Testis (tissue), 2 donors: ENCODE results near the gene RANBP9.

Experiments
- CTCF ChIP-seq, 3 experiments: fragments of 450-650 bp in 2 of 3; fragments of 200-600 bp in 1 of 3; sonication (generic) in 1 of 3; IDR thresholded peaks; one replicate each; pipeline ENCODE4 v1.5.1; 2016 to 2019; ENCODE audit warnings: antibody characterized with exemption in 3 of 3, mild to moderate bottlenecking in 2 of 3, moderate library complexity in 1 of 3
- POLR2A ChIP-seq: fragments of 450-650 bp; IDR thresholded peaks from one replicate; pipeline ENCODE4 v1.6.1; 2017; ENCODE audit warnings: antibody characterized with exemption, mild to moderate bottlenecking, moderate library complexity

- TF ChIP-seq CTCF (IDR thresholded peaks at IDR 0.05) (no peak), POLR2A (no peak)
Measured at GRCh38 chr6:13593103-13593502, 118.5 kb downstream of the RANBP9 start.
